HepG2 (cell line): ENCODE results near the gene RCBTB1. TPM values are rescaled to one million over a fixed set of nuclear protein-coding genes. Genes with fewer than 3 reads are reported as not detected.

ENCODE experiments used
- CBX1 ChIP-seq: IDR thresholded peaks from one replicate; pipeline ENCODE4 v1.6.1; 2016; ENCODE audit warnings: antibody characterized with exemption, low read depth
- CENPX ChIP-seq: sonication (generic); formaldehyde crosslinking; IDR thresholded peaks from 2 replicates; pipeline ENCODE4 v1.9.0; 2021; ENCODE audit warnings: mild to moderate bottlenecking, missing genetic modification reagents, moderate library complexity
- FOSL1 ChIP-seq: sonication (generic); formaldehyde crosslinking; IDR thresholded peaks from 2 replicates; pipeline ENCODE4 v1.9.0; 2021; ENCODE audit warnings: missing genetic modification reagents, borderline replicate concordance
- IRF9 ChIP-seq: sonication (generic); formaldehyde crosslinking; IDR thresholded peaks from 2 replicates; pipeline ENCODE4 v1.8.0; 2022; ENCODE audit warnings: missing genetic modification reagents, mild to moderate bottlenecking, borderline replicate concordance
- KDM6A ChIP-seq: IDR thresholded peaks from 2 replicates; pipeline ENCODE4 v1.6.1; 2016; ENCODE audit warnings: low read depth
- NCOA1 ChIP-seq: sonication (generic); formaldehyde crosslinking; IDR thresholded peaks from 2 replicates; pipeline ENCODE4 v1.9.0; 2021; ENCODE audit warnings: missing genetic modification reagents
- NFYB ChIP-seq: sonication (generic); formaldehyde crosslinking; IDR thresholded peaks from 2 replicates; pipeline ENCODE4 v1.4.0; 2020; ENCODE audit warnings: missing genetic modification reagents
- PRDM10 ChIP-seq: sonication (generic); formaldehyde crosslinking; IDR thresholded peaks from 2 replicates; pipeline ENCODE4 v1.4.0; 2020; ENCODE audit warnings: low read depth, missing genetic modification reagents
- SALL1 ChIP-seq: sonication (generic); formaldehyde crosslinking; IDR thresholded peaks from 2 replicates; pipeline ENCODE4 v1.8.0; 2022; ENCODE audit warnings: mild to moderate bottlenecking, missing genetic modification reagents
- SMAD3 ChIP-seq: sonication (generic); formaldehyde crosslinking; IDR thresholded peaks from 2 replicates; pipeline ENCODE4 v1.4.0; 2020; ENCODE audit warnings: missing genetic modification reagents
- SNAPC2 ChIP-seq: sonication (generic); formaldehyde crosslinking; IDR thresholded peaks from 2 replicates; pipeline ENCODE4 v1.8.1; 2022; ENCODE audit warnings: mild to moderate bottlenecking, missing genetic modification reagents
- SRSF4 ChIP-seq: fragments of 200-400 bp; formaldehyde crosslinking; IDR thresholded peaks from one replicate; pipeline ENCODE4 v1.6.1; 2018; ENCODE audit warnings: mild to moderate bottlenecking, low read depth, low read length, moderate library complexity; ENCODE audit not compliant: poor library complexity, severe bottlenecking
- ZBTB33 ChIP-seq: sonication (generic); formaldehyde crosslinking; IDR thresholded peaks from 2 replicates; pipeline ENCODE4 v1.4.0; 2020; ENCODE audit warnings: missing genetic modification reagents
- ZNF18 ChIP-seq: sonication (generic); formaldehyde crosslinking; IDR thresholded peaks from 2 replicates; pipeline ENCODE4 v1.8.0; 2022; ENCODE audit warnings: mild to moderate bottlenecking, missing genetic modification reagents; ENCODE audit not compliant: insufficient replicate concordance
- ZNF260 ChIP-seq: sonication (generic); formaldehyde crosslinking; IDR thresholded peaks from 2 replicates; pipeline ENCODE4 v1.4.0; 2020; ENCODE audit warnings: missing genetic modification reagents, low read depth, mild to moderate bottlenecking, borderline replicate concordance
- ZNF282 ChIP-seq: fragments of 450-650 bp; IDR thresholded peaks from 2 replicates; pipeline ENCODE4 v1.6.1; 2018; ENCODE audit not compliant: partially characterized antibody
- ZNF333 ChIP-seq: sonication (generic); formaldehyde crosslinking; IDR thresholded peaks from 2 replicates; pipeline ENCODE4 v1.4.0; 2020; ENCODE audit warnings: mild to moderate bottlenecking, missing genetic modification reagents, borderline replicate concordance
- ZNF367 ChIP-seq: sonication (generic); formaldehyde crosslinking; IDR thresholded peaks from 2 replicates; pipeline ENCODE4 v1.4.0; 2020; ENCODE audit warnings: missing genetic modification reagents, borderline replicate concordance
- ZNF619 ChIP-seq: sonication (generic); formaldehyde crosslinking; IDR thresholded peaks from 2 replicates; pipeline ENCODE4 v1.4.0; 2020; ENCODE audit warnings: mild to moderate bottlenecking, missing genetic modification reagents
- ZNF773 ChIP-seq: sonication (generic); formaldehyde crosslinking; IDR thresholded peaks from 2 replicates; pipeline ENCODE4 v1.4.0; 2020; ENCODE audit warnings: missing genetic modification reagents, borderline replicate concordance
- ZSCAN30 ChIP-seq: sonication (generic); formaldehyde crosslinking; IDR thresholded peaks from 2 replicates; pipeline ENCODE4 v1.5.0; 2020; ENCODE audit warnings: mild to moderate bottlenecking, missing genetic modification reagents
- polyA plus RNA-seq, 8 experiments: library from polyadenylated mRNA; depleted of rRNA in 3 of 8; stranded (reverse) in 7 of 8; unstranded in 1 of 8; fragments of >200 nt; fragmentation: Illumina TruSeq in 4 of 8; extraction: Trizol in 4 of 8; gene quantifications; 2 replicates each; pipeline versions ENCODE4 v1.2.1 to v1.2.3, GENCODE V29; 2011 to 2016; ENCODE audit warnings: low read depth in 4 of 8, missing spikeins in 1 of 8, mixed read lengths in 1 of 8; ENCODE audit not compliant: insufficient read depth in 1 of 8
- total RNA-seq, 5 experiments: library from RNA; depleted of rRNA; stranded (reverse); fragments of >200 nt; fragmentation: Illumina TruSeq; extraction: Trizol; gene quantifications; 2 replicates each; pipeline ENCODE4 v1.2.3, GENCODE V29; 2016; ENCODE audit warnings: low read depth in 1 of 5

RCBTB1 gene
- total and polyA plus RNA-seq, 2 of the 13 experiments (the other 11 are each of a cell fraction or from before 2014, with no cell fraction given) = 13.4 to 21.6 TPM

- no peak for TF ChIP-seq ZBTB33
- no peak for TF ChIP-seq SMAD3
- TF ChIP-seq KDM6A = no peak
- TF ChIP-seq FOSL1 (CRISPR knock-in tag) = no peak
- 0 out of 2 replicates have a peak, but pooled peaks have one; percentile 18 for TF ChIP-seq ZNF773 (CRISPR knock-in tag)
- TF ChIP-seq ZNF619 (CRISPR knock-in tag) = 0 out of 2 replicates have a peak, but pooled peaks have one; percentile 29
- peak; percentile 36; the same call in 1 of the 2 replicates for TF ChIP-seq IRF9 (CRISPR knock-in tag)
- TF ChIP-seq NFYB = no peak
- TF ChIP-seq SRSF4 = no peak
- no peak for TF ChIP-seq PRDM10 (CRISPR knock-in tag)
- peak; percentile 32 for TF ChIP-seq ZNF18 (CRISPR knock-in tag)
- peak; percentile 63; the same call in 1 of the 2 replicates for TF ChIP-seq ZNF333
- TF ChIP-seq NCOA1 (CRISPR knock-in tag) = no peak
- no peak for TF ChIP-seq ZNF260 (CRISPR knock-in tag)
- no peak for TF ChIP-seq CENPX (CRISPR knock-in tag)
- TF ChIP-seq ZNF367 (CRISPR knock-in tag) = no peak
- TF ChIP-seq CBX1 = no peak
- no peak for TF ChIP-seq ZSCAN30 (CRISPR knock-in tag)
- no peak for TF ChIP-seq ZNF282
- peak; percentile 61 for TF ChIP-seq SALL1
- TF ChIP-seq SNAPC2 (CRISPR knock-in tag) = 0 out of 2 replicates have a peak, but pooled peaks have one; percentile 22
Measured at GRCh38 chr13:49585220-49586157, at the start of gene RCBTB1 (continued).
